GM19463 (cell line): Measurements from ENCODE around the gene TMEM269.

Experiments
- ATAC-seq: cut with Tn5 transposase; IDR thresholded peaks from one replicate; pipeline ENCODE4 v1.9.1; 2021; ENCODE audit warnings: mild to moderate bottlenecking, moderate library complexity; ENCODE audit not compliant: unreplicated experiment

The TMEM269 gene

DNA sequence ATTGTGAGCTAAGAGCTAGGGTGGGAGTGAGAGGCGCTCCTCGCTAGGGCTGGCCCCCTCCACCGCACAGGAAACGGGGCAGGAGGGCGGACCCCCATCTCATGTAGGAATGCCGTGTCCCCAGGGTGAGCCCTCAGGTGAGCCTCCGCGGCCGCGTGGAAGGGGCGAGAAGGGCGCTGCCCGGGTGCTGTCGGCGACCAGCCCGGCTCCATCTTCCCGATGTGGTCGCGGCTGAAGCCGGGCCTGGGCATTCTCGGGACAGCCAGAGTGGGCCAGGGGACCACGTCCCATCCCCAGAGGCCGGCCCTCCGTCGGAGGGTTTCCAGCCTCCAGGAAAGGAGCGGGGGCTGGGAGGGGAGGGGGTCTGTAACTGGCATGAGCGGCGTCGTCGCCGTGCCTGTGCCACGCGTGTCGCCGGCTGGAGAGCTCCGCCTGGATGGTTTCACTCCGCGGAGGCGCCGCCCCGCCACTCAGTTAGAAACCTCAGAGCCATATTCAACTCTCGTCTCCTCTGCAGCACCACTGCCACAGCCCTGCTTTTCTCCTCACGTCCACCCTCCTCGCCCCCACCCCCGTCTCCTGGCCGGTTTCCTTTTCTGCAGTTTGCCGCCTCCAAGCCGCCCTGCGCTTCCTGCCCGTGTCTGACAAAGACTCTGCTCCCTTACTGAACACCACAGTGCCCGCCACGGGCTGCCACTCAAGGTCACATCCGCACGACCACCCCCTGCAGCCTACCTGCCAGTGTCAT, at the start of gene TMEM269:
TSS of gene TMEM269 (plus strand) at position 46 of the 748 bp plus-strand sequence. CDS start 4,903 bp downstream, outside the sequence.
- ATAC-seq, result no peak

GRCh38 chr1:42735056-42735455, 49.7 kb upstream of the TMEM269 start:
- ATAC-seq, result no peak

- no peak for ATAC-seq
These were observed 49.2 kb upstream of the TMEM269 start for GRCh38 chr1:42735477-42736105.

GRCh38 chr1:42736152-42736551, 48.6 kb upstream of the TMEM269 start:
- ATAC-seq, result no peak

DNA sequence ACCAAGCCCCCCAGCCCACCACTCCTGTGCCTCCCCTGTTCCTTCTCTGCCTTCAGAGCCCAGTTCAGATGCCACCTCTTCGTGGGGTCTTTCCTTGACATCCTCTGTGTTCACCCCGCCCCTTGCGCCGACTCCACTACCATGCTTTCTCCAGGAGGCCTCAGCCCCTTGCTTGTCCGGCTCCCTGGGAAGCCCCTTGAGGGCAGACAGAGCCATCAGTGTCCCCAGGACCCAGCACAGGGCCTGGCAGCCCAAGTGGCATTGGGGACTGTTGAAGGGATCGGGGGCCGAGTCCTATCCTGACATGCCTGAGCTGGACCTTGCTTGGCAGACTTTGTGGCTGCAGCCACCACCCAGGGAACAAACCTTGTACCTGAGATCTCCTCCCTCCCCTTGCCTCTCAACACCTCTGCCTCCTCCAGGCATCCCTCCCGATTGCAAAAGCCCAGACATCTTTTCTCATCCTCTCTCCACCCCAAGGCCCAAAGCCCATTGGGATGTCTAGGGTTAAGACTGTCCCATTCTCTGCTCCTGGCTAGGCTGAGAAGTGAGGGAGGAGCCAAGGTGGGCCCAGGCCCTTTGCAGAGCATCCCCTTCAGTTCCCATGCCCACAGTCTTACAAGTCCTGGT, 48.1 kb upstream of the TMEM269 start:
- no peak for ATAC-seq

DNA sequence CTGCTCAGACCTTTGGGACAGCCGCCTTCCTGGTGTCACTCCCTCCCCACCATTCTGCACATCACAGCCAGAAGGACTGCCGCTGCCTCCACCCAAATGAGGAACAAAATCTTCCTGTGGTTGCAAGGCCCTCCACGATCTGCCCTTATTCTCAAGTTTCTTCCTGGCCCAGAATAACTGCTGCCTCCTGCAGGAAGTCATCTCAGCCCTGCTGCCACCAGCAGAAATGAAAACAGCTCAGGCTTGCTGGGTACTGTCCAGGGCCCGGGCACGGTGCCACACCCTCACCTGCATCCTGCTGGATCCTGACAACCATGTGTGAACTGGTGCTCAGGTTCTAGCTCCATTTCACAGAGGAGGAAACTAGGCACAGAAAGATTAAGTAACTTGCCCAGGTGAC, 47.5 kb upstream of the TMEM269 start:
- ATAC-seq, result no peak

DNA sequence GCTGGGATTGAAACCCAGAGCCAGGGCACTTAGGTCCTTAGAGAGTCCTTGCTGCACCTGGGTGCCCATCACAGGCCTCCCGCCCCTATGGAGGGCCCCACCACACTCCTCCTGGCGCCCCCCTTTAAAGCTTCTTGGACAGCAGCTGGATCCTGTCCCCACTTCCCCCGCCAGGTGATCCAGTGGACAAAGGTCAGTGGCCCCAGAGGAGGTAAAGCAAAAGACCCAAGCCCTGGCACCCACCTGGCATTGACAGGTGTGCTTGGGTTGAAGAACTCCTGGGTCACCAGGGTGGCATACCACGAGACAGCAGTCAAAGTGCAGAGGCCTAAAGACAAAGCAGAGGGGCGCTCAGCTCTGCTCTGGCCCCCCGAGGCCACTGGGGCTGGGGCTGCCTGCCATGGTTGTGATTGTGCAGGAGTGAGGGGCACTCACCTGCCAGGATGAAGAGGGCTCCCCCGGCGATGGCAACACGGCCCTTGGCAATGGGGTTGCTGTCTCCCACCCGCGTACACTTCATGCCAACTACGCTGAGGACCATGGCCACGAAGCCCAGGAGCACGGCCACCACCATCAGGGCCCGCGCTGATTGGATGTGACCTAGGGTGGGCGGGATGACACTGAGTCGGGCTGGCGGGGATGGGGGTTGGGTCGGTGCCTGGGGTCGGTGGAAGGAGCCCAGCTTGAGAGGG, 46.7 kb upstream of the TMEM269 start:
- ATAC-seq, result no peak

GRCh38 chr1:42738678-42739226, 46.0 kb upstream of the TMEM269 start:
- ATAC-seq, result no peak

DNA sequence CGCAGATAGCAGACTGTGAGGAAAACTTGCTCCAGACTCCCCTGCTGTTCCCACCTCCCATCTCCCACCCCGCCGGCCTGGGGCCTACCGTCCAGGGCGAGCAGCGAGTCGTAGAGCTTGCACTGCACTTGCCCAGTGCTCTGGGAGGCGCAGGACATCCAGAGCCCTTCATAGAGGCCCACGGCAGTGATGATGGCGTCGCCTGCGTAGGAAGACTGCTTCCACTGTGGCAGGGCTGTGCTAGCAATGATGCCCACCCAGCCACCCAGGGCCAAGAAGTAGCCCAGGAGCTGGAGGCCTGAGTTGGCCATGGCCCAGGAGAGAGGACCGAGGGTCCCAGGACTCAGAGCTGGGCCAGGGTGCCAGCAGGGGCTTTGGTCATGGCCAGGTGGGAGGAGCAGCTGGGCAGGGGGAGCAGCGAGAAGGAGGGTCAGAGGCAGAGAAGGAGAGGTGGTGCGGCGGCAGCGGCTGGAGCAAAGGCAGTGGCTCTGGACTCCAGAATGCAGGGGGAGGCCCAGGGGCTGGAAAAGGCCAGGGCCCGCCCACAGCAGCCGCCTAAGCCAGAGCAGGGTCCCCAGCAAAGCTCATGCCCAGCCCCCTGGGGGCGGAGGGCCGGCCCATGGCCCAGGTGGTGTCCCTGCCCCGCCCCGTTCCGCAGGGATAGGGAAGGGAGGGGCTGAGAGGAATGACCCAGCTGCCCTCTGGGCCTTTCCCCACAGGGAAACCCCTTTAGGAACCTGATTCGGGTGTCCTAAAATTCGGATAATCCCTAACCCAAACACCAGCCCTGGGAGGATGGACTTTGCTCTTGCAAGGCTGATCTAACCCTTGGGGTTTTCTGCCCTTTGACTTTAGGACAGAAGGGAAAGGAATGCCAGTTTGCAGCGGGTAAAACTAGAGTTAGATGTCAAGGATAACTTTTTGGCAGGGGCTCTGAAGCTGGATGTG, 44.8 kb upstream of the TMEM269 start, which contains the start of gene CLDN19:
TSS of gene CLDN19 (minus strand) at position 484 of the 948 bp plus-strand sequence. CDS start at position 311, 173 bp downstream.
- no peak for ATAC-seq

DNA sequence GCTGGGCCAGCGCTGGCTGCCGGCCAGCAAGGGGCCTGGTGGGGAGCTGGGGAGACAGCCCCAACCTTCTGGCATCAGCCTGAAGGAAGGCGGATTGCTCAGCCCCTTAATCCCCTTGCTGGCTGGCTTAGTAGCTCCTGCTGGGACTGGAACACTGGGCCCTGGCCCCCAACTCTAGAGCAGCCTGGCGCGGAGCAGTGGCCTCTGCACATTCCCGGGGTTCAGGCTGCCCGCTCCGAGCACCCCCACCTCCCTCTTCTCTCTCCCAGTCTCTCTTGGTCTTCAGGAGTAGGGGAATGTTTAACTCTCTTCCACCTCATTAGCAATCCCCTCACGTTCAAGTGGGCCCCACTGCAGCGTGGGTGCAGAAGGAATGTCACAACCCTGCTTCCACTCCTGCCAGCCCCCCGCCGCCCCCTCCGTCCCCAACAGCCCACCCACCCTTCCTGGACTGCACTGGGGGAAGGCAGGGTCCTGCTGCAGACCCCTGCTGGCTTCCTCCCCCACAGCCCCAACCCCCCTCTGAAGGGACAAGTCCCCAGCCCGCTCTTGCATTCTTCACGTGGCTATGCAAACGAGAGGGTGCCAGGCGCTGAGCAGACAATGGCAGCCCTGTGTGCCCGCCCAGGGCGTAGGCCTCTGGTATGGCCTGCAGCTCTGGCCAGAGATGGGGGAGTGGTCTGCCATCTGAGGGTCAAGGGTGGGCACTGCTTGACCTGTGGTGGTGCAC, 43.8 kb upstream of the TMEM269 start:
- no peak for ATAC-seq

DNA sequence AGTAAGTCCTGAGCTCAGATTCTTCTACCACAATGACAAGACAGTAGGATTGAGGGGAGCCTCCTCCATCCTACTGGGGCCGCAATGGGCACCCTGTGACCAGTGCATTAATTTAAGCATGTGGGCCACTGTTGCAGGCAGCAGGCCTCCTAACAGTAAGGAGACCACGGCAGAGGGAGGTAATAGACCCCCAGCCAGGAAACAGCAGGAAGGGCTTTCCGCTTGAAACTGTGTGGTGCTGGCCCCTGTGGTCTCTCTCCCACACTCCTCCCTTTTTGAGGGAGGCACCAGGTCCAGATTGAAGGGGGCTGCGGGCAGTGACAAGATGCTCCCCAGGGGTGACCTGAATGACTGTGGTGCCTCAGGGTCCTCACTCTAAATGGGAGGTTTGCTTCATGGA, 43.1 kb upstream of the TMEM269 start:
- ATAC-seq, result no peak

DNA sequence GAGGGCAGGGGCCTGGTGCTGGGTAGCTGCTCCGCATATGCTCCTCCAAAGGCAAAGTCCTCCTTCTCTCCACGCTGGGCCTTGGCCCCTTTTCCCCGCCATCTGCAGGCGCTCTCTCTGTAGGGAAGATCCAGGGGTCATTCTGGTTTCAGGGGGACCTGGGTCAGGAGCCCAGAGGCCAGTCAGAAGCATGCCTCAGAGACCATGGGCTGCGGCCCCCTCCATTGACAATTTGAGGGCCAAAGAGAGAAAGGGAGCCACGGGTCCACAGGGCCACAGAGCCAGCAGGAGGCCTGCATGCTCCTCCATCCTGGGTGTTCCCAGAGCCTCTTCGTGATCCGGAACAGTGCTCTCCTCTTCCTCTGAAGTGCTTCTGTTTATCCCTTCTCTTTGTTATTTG, 42.6 kb upstream of the TMEM269 start:
- ATAC-seq, result no peak

GRCh38 chr1:42742617-42743316, 42.0 kb upstream of the TMEM269 start:
- ATAC-seq, result no peak

- no peak for ATAC-seq
These were observed 41.3 kb upstream of the TMEM269 start for GRCh38 chr1:42743317-42744147.

GRCh38 chr1:42744148-42744413, 40.7 kb upstream of the TMEM269 start:
- ATAC-seq, result no peak

GRCh38 chr1:42745851-42746250, 38.9 kb upstream of the TMEM269 start:
- ATAC-seq, result no peak

DNA sequence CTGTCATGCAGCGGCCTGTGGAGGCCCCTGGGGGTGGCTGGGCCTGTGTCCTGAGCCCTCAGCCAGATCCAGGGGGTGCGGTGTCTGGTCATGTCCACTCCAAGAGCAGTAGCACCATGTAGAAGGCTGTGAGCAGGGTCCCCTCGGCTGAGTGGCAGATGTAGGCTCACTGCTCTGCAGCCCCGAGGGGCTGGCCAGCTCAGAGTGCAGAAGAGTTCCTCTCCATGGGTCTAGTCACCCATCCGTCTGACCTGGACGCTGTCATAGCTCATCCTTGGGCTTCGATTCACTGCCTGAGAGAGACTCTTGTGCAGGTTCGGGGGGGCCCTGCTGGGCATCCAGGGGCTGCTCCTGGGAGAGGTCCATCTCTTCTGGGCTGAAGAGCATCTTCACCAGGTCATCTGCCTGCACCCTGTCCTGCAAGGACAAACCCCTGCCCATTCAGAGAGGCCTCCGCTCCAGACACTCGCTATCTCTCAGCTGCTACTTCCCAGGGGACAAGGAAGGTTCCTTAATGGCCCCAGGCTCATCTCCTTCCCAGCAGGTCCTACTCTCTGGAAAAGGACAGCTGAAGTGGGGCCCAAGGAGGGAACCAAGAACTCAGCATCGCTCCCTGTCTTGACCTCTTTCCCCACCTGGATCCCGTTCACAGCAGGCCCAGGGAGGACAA, 38.2 kb upstream of the TMEM269 start:
- no peak for ATAC-seq

- no peak for ATAC-seq
These were observed 37.7 kb upstream of the TMEM269 start for GRCh38 chr1:42747125-42747524.
